ENCODE results near the gene GDF3.

DNA sequence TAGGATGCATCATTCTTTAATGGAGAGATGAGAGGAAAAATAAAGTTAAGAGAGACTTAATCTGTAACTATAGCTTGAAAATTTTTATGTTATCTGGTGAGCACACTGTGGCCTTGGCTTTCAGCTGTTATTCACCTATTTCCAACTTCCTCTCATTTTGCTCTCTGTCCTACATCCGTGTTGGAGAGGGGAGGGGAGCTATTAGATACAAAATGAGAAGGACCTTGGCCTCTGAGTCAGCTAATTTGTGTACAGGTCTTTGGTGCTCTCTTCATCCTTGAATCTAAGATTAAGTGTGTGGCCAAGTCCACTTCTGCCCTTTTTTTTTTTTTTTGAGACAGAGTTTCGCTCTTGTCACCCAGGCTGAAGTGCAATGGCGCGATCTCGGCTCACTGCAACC lies 29.0 kb downstream of the GDF3 start:
- TF ChIP-seq, protein P1, sequence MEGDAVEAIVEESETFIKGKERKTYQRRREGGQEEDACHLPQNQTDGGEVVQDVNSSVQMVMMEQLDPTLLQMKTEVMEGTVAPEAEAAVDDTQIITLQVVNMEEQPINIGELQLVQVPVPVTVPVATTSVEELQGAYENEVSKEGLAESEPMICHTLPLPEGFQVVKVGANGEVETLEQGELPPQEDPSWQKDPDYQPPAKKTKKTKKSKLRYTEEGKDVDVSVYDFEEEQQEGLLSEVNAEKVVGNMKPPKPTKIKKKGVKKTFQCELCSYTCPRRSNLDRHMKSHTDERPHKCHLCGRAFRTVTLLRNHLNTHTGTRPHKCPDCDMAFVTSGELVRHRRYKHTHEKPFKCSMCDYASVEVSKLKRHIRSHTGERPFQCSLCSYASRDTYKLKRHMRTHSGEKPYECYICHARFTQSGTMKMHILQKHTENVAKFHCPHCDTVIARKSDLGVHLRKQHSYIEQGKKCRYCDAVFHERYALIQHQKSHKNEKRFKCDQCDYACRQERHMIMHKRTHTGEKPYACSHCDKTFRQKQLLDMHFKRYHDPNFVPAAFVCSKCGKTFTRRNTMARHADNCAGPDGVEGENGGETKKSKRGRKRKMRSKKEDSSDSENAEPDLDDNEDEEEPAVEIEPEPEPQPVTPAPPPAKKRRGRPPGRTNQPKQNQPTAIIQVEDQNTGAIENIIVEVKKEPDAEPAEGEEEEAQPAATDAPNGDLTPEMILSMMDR (conservative IDR thresholded peaks at IDR 0.05), result no peak
- TF ChIP-seq EZH2 (IDR thresholded peaks at IDR 0.05; ENCODE audit: low read depth), result no peak

Measured in PC-9 (cell line).